Coronary artery (tissue), 2 donors: ENCODE results near the gene NKPD1.
A peak's percentile ranks its signal among the peaks of the same experiment; 100 is the strongest.

ENCODE experiments used
- DNase-seq: peaks from one replicate; pipeline ENCODE4 v3.0.0-alpha.2; 2017; ENCODE audit warnings: low spot score
- H3K27ac ChIP-seq, 2 donors: fragments of 200-600 bp; sonication (generic); one replicate each; pipeline ENCODE4 v1.5.1; 2016 to 2019
- H3K4me3 ChIP-seq: fragments of 200-600 bp; sonication (generic); 2 replicates; pipeline ENCODE4 v1.5.1; 2016; ENCODE audit warnings: mild to moderate bottlenecking, moderate library complexity
- CTCF ChIP-seq: fragments of 200-600 bp; sonication (generic); IDR thresholded peaks from one replicate; pipeline ENCODE4 v1.5.1; 2019; ENCODE audit warnings: antibody characterized with exemption

The NKPD1 gene

DNA sequence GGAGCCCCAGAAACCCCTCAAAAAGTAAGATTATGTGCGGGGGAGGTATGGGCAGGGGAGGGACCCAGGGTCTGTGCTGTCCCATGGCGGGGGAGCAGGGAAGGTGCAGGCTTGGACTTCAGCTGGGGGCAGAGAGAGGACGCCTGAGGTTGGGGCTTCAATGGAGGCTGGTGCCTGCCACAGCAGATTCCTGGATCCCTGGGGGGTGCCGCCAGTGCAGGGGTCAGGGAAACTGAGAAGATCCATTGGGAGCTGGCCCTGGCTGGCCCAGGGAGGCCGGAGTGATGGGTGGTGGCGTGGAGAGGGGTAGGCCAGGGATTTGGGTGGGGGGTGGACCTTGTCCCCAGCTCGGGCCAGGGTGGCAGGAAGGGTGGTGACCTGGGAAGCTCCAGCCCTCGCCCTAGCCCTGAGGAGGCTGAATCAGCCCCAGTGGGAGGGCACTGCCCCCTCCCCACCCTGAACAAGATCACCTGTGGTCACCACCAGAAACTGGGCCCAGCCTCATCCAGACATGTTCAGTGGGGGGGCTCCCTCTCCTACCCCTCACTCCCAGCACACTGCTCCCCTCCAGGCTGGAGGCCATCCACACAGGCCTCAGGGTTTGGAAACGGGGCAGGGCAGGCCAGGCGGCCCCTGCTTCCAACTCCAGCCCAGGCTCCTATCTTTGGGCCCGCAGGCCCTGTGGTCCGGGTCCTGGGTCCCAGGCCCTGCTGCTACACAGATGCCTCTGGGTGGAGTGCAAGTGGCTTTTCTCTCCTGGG, 1.4 kb downstream of the NKPD1 start:
- Histone ChIP-seq H3K4me3 (no peak overlapping the region), H3K27ac (no peak overlapping the region)
- DNase-seq = no peak
- no peak for TF ChIP-seq CTCF

- Histone ChIP-seq H3K4me3 (no peak overlapping the region), H3K27ac (no peak overlapping the region)
- no peak for TF ChIP-seq CTCF
- no peak for DNase-seq
Measured at GRCh38 chr19:45158503-45159209, 2.1 kb downstream of the NKPD1 start.

- no peak for DNase-seq
- TF ChIP-seq CTCF = no peak
- no peak overlapping the region for H3K4me3 ChIP-seq
- H3K27ac ChIP-seq = no peak overlapping the region
Measured at GRCh38 chr19:45156751-45157150, 4.0 kb downstream of the NKPD1 start.

- H3K4me3 ChIP-seq = no peak overlapping the region
- H3K27ac ChIP-seq = no peak overlapping the region
- no peak for DNase-seq
- TF ChIP-seq CTCF = no peak
Measured at GRCh38 chr19:45156011-45156630, 4.7 kb downstream of the NKPD1 start.

DNA sequence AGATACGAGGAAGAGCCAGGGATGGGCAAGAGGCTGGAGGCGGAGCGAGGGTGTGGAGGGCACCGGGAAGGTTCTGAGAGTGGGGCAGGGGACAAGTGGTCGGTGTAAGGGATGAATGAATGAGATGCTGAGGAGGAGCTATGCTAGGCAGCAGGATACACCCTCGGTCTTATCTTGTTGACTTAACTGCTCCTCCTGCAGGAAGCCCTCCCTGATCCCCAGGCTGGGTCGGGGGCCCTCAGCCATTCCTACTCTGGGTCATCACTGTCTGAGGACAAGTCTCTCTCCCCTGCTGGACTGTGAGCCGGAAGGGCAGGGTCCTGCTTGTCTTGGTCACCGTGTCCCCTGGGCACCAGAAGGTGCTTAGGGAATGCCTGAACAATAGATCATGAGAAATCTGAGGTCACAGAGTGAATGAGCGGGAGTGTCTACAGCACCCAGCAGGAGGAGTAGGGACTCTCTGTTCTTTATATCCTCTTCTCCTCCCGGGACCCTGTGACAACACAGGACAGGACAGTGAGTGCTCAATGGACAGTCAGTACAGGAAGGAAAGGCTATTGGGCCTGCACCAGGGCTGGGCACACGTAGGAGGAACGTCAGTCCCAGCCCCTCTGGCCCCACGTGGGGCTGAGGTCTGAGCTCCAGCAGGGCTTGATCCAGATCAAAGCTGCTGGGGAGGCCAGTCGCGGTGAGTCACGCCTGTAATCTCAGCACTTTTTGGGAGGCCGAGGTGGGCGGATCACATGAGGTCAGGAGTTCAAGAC, 6.5 kb downstream of the NKPD1 start:
- DNase-seq = no peak
- no peak overlapping the region for H3K27ac ChIP-seq
- TF ChIP-seq CTCF = no peak
- peak overlapping the region; percentile 62 for H3K4me3 ChIP-seq

GRCh38 chr19:45153339-45154063, 7.3 kb downstream of the NKPD1 start:
- Histone ChIP-seq H3K27ac (no peak overlapping the region), H3K4me3 (peak overlapping the region; percentile 62)
- TF ChIP-seq CTCF = no peak
- DNase-seq = no peak
